ENCODE measurements around the gene PRKN.

GRCh38 chr6:161796681-161797080 lies 930.9 kb downstream of the PRKN start:
- no peak for TF ChIP-seq CTCF (IDR thresholded peaks at IDR 0.05)
- no peak for TF ChIP-seq POLR2A (IDR thresholded peaks at IDR 0.05)

Measured in thyroid gland (tissue), 4 donors.